K562 (cell line): ENCODE measurements around the gene TRAPPC2L. TPM values are rescaled to one million over a fixed set of nuclear protein-coding genes. Genes with fewer than 3 reads are reported as not detected.
A peak's percentile ranks its signal among the peaks of the same experiment; 100 is the strongest.

Experiments used
- ATAC-seq: fragments of 200-7000 bp; cut with Tn5 transposase; 3 replicates; pipeline ENCODE4 v1.9.1; 2020; ENCODE audit warnings: moderate library complexity
- BruUV-seq: library from RNA; stranded (reverse); fragments of 400-500 nt; replicated peaks from 2 replicates; lab custom pipeline; 2021; lab: Mats Ljungman, UMichigan
- CTCF ChIA-PET: fragments of 300-600 bp; formaldehyde crosslinking; extraction: SDS; loops from one replicate; lab custom pipeline; 2021; ENCODE audit warnings: low intra/inter-chr PET ratio; lab: Yijun Ruan, JAX
- POLR2A ChIA-PET: fragments of 300-600, 350-650 bp; sonication (Branson Sonifier 250); formaldehyde crosslinking; extraction: SDS; loops from one replicate; lab custom pipeline; 2021; ENCODE audit warnings: antibody characterized with exemption, inconsistent platforms; lab: Yijun Ruan, JAX
- DNase-seq, 4 experiments: peaks; one replicate each; pipeline versions ENCODE4 v3.0.0 to v3.0.0-alpha.2; 2011 to 2018; ENCODE audit warnings: low spot score in 3 of 4, mixed read lengths in 3 of 4; ENCODE audit errors: extremely low read depth in 1 of 4
- FAIRE-seq: peaks from 2 replicates; lab custom pipeline; 2011; peaks lifted over from hg19 to GRCh38; lab: Jason Lieb, UNC
- H2AFZ ChIP-seq: 2 replicates; pipeline ENCODE4 v1.6.0; 2011; ENCODE audit warnings: low read depth, low read length, control low read depth, inconsistent platforms
- H3K27ac ChIP-seq: fragments of 200-600 bp; 3 replicates; pipeline ENCODE4 v1.8.0; 2011; ENCODE audit warnings: low read depth, mild to moderate bottlenecking, control low read depth, inconsistent platforms, low read length, moderate library complexity, mixed read lengths; ENCODE audit errors: extremely low read depth
- H3K27me3 ChIP-seq, 2 experiments: fragments of 300-600 bp in 1 of 2; 2 replicates in 1 of 2; 3 replicates in 1 of 2; pipeline versions ENCODE4 v1.6.0 to v1.8.0; 2011; ENCODE audit warnings: inconsistent platforms in 2 of 2, low read length in 2 of 2, mild to moderate bottlenecking in 1 of 2, mixed read lengths in 1 of 2, moderate library complexity in 1 of 2; ENCODE audit not compliant: control insufficient read depth in 2 of 2, insufficient read depth in 2 of 2
- H3K36me3 ChIP-seq: fragments of 300-600 bp; 3 replicates; pipeline ENCODE4 v1.8.0; 2011; ENCODE audit warnings: mild to moderate bottlenecking, low read length, inconsistent platforms; ENCODE audit not compliant: control insufficient read depth, insufficient read depth
- H3K4me1 ChIP-seq, 2 experiments: fragments of 200-600 bp in 1 of 2; replicated peaks in 1 of 2; 2 replicates in 1 of 2; 3 replicates in 1 of 2; pipeline versions ENCODE4 v1.5.1 to v1.8.0; 2011; ENCODE audit warnings: inconsistent platforms in 2 of 2, low read length in 2 of 2, mild to moderate bottlenecking in 1 of 2, mixed read lengths in 1 of 2, moderate library complexity in 1 of 2; ENCODE audit not compliant: control insufficient read depth in 2 of 2, insufficient read depth in 2 of 2
- H3K4me2 ChIP-seq: 2 replicates; pipeline ENCODE4 v1.6.1; 2011; ENCODE audit warnings: low read length, control low read depth, inconsistent platforms, mixed read lengths; ENCODE audit not compliant: insufficient read depth
- H3K4me3 ChIP-seq: fragments of 200-600 bp; sonication (generic), shearing (Covaris generic); 2 replicates; pipeline ENCODE4 v1.5.1; 2016; ENCODE audit warnings: control low read depth, inconsistent platforms
- H3K79me2 ChIP-seq: fragments of 200-600 bp; 3 replicates; pipeline ENCODE4 v1.8.0; 2011; ENCODE audit warnings: low read length, inconsistent platforms; ENCODE audit not compliant: control insufficient read depth, insufficient read depth
- H3K9ac ChIP-seq, 2 experiments: 2 replicates each; pipeline versions ENCODE4 v1.6.0 to v1.6.1; 2011; ENCODE audit warnings: low read depth in 2 of 2, low read length in 2 of 2, control low read depth in 1 of 2, inconsistent platforms in 1 of 2, mild to moderate bottlenecking in 1 of 2, mixed read lengths in 1 of 2; ENCODE audit not compliant: insufficient read depth in 1 of 2
- H3K9me1 ChIP-seq: one replicate; pipeline ENCODE4 v1.6.0; 2011; ENCODE audit warnings: inconsistent platforms, mild to moderate bottlenecking, low read length, moderate library complexity; ENCODE audit not compliant: control insufficient read depth, insufficient read depth
- H3K9me3 ChIP-seq: replicated peaks from 2 replicates; pipeline ENCODE4 v1.5.1; 2011; ENCODE audit warnings: low read depth, low read length, inconsistent platforms; ENCODE audit not compliant: control insufficient read depth, insufficient read depth
- H4K20me1 ChIP-seq: replicated peaks from 2 replicates; pipeline ENCODE4 v1.6.1; 2011; ENCODE audit warnings: low read length, inconsistent platforms, mixed read lengths; ENCODE audit not compliant: control insufficient read depth, insufficient read depth
- KDM4B ChIP-seq, 2 experiments: fragments of 450-650 bp in 1 of 2; sonication (generic) in 1 of 2; IDR thresholded peaks; 2 replicates each; pipeline ENCODE4 v1.6.1; 2016 to 2017; ENCODE audit warnings: borderline replicate concordance in 2 of 2, antibody characterized with exemption in 1 of 2, low read depth in 1 of 2, mild to moderate bottlenecking in 1 of 2
- RFX1 ChIP-seq: fragments of 450-650 bp; IDR thresholded peaks from 2 replicates; pipeline ENCODE4 v1.6.1; 2016; ENCODE audit warnings: mild to moderate bottlenecking, moderate library complexity
- SMARCE1 ChIP-seq: fragments of 450-650 bp; IDR thresholded peaks from 2 replicates; pipeline ENCODE4 v1.7.1; 2016; ENCODE audit warnings: mild to moderate bottlenecking
- SPI1 ChIP-seq: IDR thresholded peaks from 2 replicates; pipeline ENCODE4 v1.6.1; 2011; ENCODE audit warnings: low read depth, low read length, control low read depth, borderline replicate concordance
- TAF9B ChIP-seq: fragments of 450-650 bp; IDR thresholded peaks from 2 replicates; pipeline ENCODE4 v1.6.1; 2018; ENCODE audit warnings: mild to moderate bottlenecking; ENCODE audit not compliant: partially characterized antibody
- WGBS: fragments of 100-300 bp; shearing (Covaris generic); methylation state at CpG from one replicate; pipeline ENCODE4 v1.1.6; 2016; ENCODE audit warnings: low coverage, mixed read lengths; ENCODE audit not compliant: insufficient coverage; ENCODE audit errors: missing lambda C conversion rate; 5-methylcytosine and 5-hydroxymethylcytosine counted together
- in situ Hi-C: fragments of 300-500 bp; cut with MboI; formaldehyde crosslinking; loops from 4 replicates; pipeline ENCODE4 v1.15.0; 2018; ENCODE audit warnings: inconsistent platforms, mixed read lengths
- intact Hi-C: fragments of 100-400 bp; cut with micrococcal nuclease; formaldehyde crosslinking; loops from 2 replicates; pipeline ENCODE4 v1.14.2; 2022
- polyA plus RNA-seq, 8 experiments: library from polyadenylated mRNA; depleted of rRNA in 4 of 8; stranded (reverse) in 5 of 8; unstranded in 3 of 8; fragments of >200 nt; fragmentation: Nextera tagmentation in 2 of 8; fragmentation: Illumina TruSeq in 1 of 8; extraction: Ambion mirVana in 2 of 8; extraction: Trizol in 1 of 8; gene quantifications; 2 replicates each; pipeline versions ENCODE4 v1.2.1 to v1.2.3, GENCODE V29; 2011 to 2014; ENCODE audit warnings: inconsistent platforms in 1 of 8, missing spikeins in 1 of 8
- total RNA-seq, 7 experiments: library from RNA; depleted of rRNA in 6 of 7; stranded (reverse); fragments of >200 nt in 6 of 7; fragmentation: Illumina TruSeq in 2 of 7; extraction: Trizol in 2 of 7; gene quantifications; 2 replicates each; pipeline versions ENCODE4 v1.2.1 to v1.2.3, GENCODE V29; 2011 to 2021; ENCODE audit warnings: low replicate concordance in 1 of 7

TRAPPC2L gene
- total and polyA plus RNA-seq, 9 of the 15 experiments (the other 6 are each of a cell fraction or from before 2014, with no cell fraction given) = 60.4 to 398 (median 97.5) TPM

DNA sequence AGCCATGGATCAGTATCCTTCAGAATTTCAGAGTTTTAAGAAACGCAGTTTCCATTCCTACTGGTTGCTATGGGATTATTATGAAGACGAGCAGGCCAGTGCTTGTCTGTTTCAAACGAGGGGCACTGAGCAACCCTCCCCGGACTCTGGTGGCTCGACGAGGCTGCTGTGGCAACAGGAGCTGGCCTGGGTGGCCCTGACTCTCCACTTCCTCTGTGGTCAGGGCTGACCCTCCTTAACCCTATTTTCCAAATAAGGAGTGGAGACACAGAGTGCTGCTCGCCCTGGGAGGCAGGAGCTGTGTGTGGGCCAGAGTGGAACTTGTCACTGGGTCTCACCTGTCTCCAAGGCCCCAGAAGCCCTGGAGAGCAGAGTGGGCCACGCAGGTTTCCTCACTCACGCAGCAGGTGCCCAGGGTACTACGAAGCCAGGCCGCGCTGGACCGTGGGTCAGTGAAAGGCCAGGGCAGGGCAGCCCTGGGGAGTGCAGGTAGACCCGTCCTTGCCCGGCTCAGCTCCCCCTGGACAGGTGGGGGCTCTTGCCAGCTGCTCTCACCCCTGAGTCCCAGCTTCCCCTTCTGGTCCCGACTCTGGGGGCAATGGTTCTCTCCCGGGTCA, 3.5 kb upstream of the TRAPPC2L start:
- ChIA-PET POLR2A (no interaction called here), CTCF (no interaction called here)
- ATAC-seq (no peak), DNase-seq (no peak), FAIRE-seq (no peak)
- Histone ChIP-seq H4K20me1 (no peaks in the 10 kb centered on the region; the same call in 1 of the 2 replicates), H3K9ac (peak overlapping the region in 1 of 2 experiments; percentile 83; a peak in 2 of 4 replicates), H3K27me3 (no peaks in the 10 kb centered on the region), H3K36me3 (peaks cover 10% of the 10 kb centered on the region; the same call in 2 of the 3 replicates), H3K9me3 (no peaks in the 10 kb centered on the region), H2AFZ (no peak overlapping the region), H3K4me1 (peaks cover 8 to 53% of the 10 kb centered on the region in 2 experiments), H3K4me2 (no peak overlapping the region), H3K4me3 (no peak overlapping the region), H3K79me2 (peaks cover 22% of the 10 kb centered on the region), H3K27ac (no peak overlapping the region), H3K9me1 (peaks cover 6% of the 10 kb centered on the region)
- 59% methylated on average over 15 of the region's 17 CpGs for WGBS
- TF ChIP-seq RFX1 (peak; percentile 6; the same call in 1 of the 2 replicates), SMARCE1 (no peak), TAF9B (no peak), KDM4B (IDR thresholded peaks at IDR 0.05; ENCODE audit: borderline replicate concordance in 2 of 2, low read depth in 1 of 2) (0 out of 4 replicates have a peak, but pooled peaks of 1 of the 2 experiments have one; percentile 45), SPI1 (peak; percentile 59; the same call in 1 of the 2 replicates)
- intact Hi-C loops (no loop called here), in situ Hi-C loops (no loop called here)
- BruUV-seq = no TSS peak
